HepG2 (cell line): ENCODE measurements around the gene HAND1. TPM values are rescaled to one million over a fixed set of nuclear protein-coding genes. Genes with fewer than 3 reads are reported as not detected.

ENCODE experiments used
- ATAC-seq: fragments of 200-7000 bp; cut with Tn5 transposase; 3 replicates; pipeline ENCODE4 v1.9.1; 2020; ENCODE audit warnings: mild to moderate bottlenecking, moderate library complexity
- BruUV-seq: library from RNA; stranded (reverse); fragments of 400-500 nt; replicated peaks from 2 replicates; lab custom pipeline; 2021; lab: Mats Ljungman, UMichigan
- CTCF ChIA-PET: fragments of 300-600 bp; formaldehyde crosslinking; extraction: SDS; loops from one replicate; lab custom pipeline; 2021; ENCODE audit warnings: low total read pairs, inconsistent platforms, low intra/inter-chr PET ratio; lab: Yijun Ruan, JAX
- POLR2A ChIA-PET: fragments of 350-600 bp; sonication (Branson Sonifier 250); formaldehyde crosslinking; loops from one replicate; lab custom pipeline; 2020; ENCODE audit warnings: antibody characterized with exemption, inconsistent platforms; lab: Yijun Ruan, JAX
- DNase-seq: peaks from one replicate; pipeline ENCODE4 v3.0.0-alpha.2; 2015; ENCODE audit warnings: low spot score
- FAIRE-seq: peaks from 3 replicates; lab custom pipeline; 2011; peaks lifted over from hg19 to GRCh38; lab: Jason Lieb, UNC
- H2AFZ ChIP-seq: one replicate; pipeline ENCODE4 v1.6.1; 2011; ENCODE audit warnings: low read length, inconsistent platforms
- H3K27ac ChIP-seq: fragments of 300-600 bp; 3 replicates; pipeline ENCODE4 v1.8.0; 2011; ENCODE audit warnings: mixed run types, mild to moderate bottlenecking, mixed read lengths, low read length, inconsistent platforms; ENCODE audit not compliant: insufficient read depth; ENCODE audit errors: extremely low read length
- H3K27me3 ChIP-seq, 2 experiments: fragments of 200-600 bp in 1 of 2; 2 replicates in 1 of 2; 3 replicates in 1 of 2; pipeline versions ENCODE4 v1.6.0 to v1.8.0; 2011; ENCODE audit warnings: low read length in 2 of 2, mild to moderate bottlenecking in 2 of 2, moderate library complexity in 2 of 2, inconsistent platforms in 1 of 2; ENCODE audit not compliant: insufficient read depth in 2 of 2, control insufficient read depth in 1 of 2
- H3K36me3 ChIP-seq, 2 experiments: fragments of 200-600 bp in 1 of 2; replicated peaks in 1 of 2; 2 replicates in 1 of 2; 3 replicates in 1 of 2; pipeline versions ENCODE4 v1.5.1 to v1.8.0; 2011; ENCODE audit warnings: low read length in 2 of 2, inconsistent platforms in 1 of 2; ENCODE audit not compliant: insufficient read depth in 2 of 2, control insufficient read depth in 1 of 2
- H3K4me1 ChIP-seq: 2 replicates; pipeline ENCODE4 v1.5.1; 2012; ENCODE audit warnings: low read length, inconsistent platforms; ENCODE audit not compliant: insufficient read depth
- H3K4me2 ChIP-seq: 2 replicates; pipeline ENCODE4 v1.6.0; 2011; ENCODE audit warnings: low read depth, low read length, inconsistent platforms
- H3K4me3 ChIP-seq, 3 experiments: fragments of 200-600 bp in 1 of 3; sonication (generic), shearing (Covaris generic) in 1 of 3; replicated peaks in 1 of 3; 2 replicates each; pipeline ENCODE4 v1.5.1; 2011 to 2016; ENCODE audit warnings: low read length in 3 of 3, inconsistent platforms in 2 of 3, low read depth in 2 of 3, mild to moderate bottlenecking in 2 of 3, control low read depth in 1 of 3, mixed read lengths in 1 of 3; ENCODE audit not compliant: insufficient read depth in 1 of 3
- H3K79me2 ChIP-seq: one replicate; pipeline ENCODE4 v1.6.1; 2011; ENCODE audit warnings: low read length, inconsistent platforms; ENCODE audit not compliant: insufficient read depth
- H3K9ac ChIP-seq: 2 replicates; pipeline ENCODE4 v1.6.0; 2011; ENCODE audit warnings: mild to moderate bottlenecking, low read depth, low read length, inconsistent platforms; ENCODE audit not compliant: insufficient read depth
- H3K9me3 ChIP-seq: 2 replicates; pipeline ENCODE4 v1.5.1; 2012; ENCODE audit warnings: mild to moderate bottlenecking, low read length
- H4K20me1 ChIP-seq: 2 replicates; pipeline ENCODE4 v1.6.0; 2011; ENCODE audit warnings: inconsistent platforms, mild to moderate bottlenecking, low read length, moderate library complexity; ENCODE audit not compliant: insufficient read depth
- CHD2 ChIP-seq: IDR thresholded peaks from 2 replicates; pipeline ENCODE4 v1.6.1; 2011; ENCODE audit warnings: low read depth, low read length, improper control_type of control experiment
- NFE2L2 ChIP-seq: fragments of 150-350 bp; IDR thresholded peaks from 2 replicates; pipeline ENCODE4 v1.6.1; 2014; ENCODE audit warnings: low read length
- PCBP2 ChIP-seq: fragments of 200-400 bp; formaldehyde crosslinking; optimal IDR thresholded peaks from 2 replicates; pipeline ENCODE3; 2018; ENCODE audit warnings: low read length, low read depth; ENCODE audit not compliant: poor library complexity, severe bottlenecking
- SIX4 ChIP-seq: sonication (generic); formaldehyde crosslinking; IDR thresholded peaks from 2 replicates; pipeline ENCODE4 v1.4.0; 2020; ENCODE audit warnings: missing genetic modification reagents
- STAG1 ChIP-seq: sonication (generic); formaldehyde crosslinking; IDR thresholded peaks from 2 replicates; pipeline ENCODE4 v1.4.0; 2020; ENCODE audit warnings: missing genetic modification reagents
- ZFY ChIP-seq: sonication (generic); formaldehyde crosslinking; IDR thresholded peaks from 2 replicates; pipeline ENCODE4 v1.4.0; 2020; ENCODE audit warnings: missing genetic modification reagents
- ZNF629 ChIP-seq: sonication (generic); formaldehyde crosslinking; conservative IDR thresholded peaks from 2 replicates; pipeline ENCODE4 v1.5.0; 2020; ENCODE audit warnings: missing genetic modification reagents
- ZSCAN12 ChIP-seq: sonication (generic); formaldehyde crosslinking; IDR thresholded peaks from 2 replicates; pipeline ENCODE4 v1.9.0; 2021; ENCODE audit warnings: mild to moderate bottlenecking, missing genetic modification reagents
- WGBS: methylation state at CpG from one replicate; pipeline ENCODE4 v1.1.6; 2017; ENCODE audit warnings: low lambda C conversion rate; 5-methylcytosine and 5-hydroxymethylcytosine counted together
- in situ Hi-C: cut with HindIII; loops from 2 replicates; pipeline ENCODE4 v1.10.0; 2017; ENCODE audit warnings: low pct_unique_long_range_greater_than_20kb; ENCODE audit not compliant: extremely low pct_ligation_motif_present
- intact Hi-C: fragments of 100-400 bp; cut with micrococcal nuclease; formaldehyde crosslinking; loops from one replicate; pipeline ENCODE4 v1.10.0; 2022; ENCODE audit not compliant: unreplicated experiment
- polyA plus RNA-seq, 8 experiments: library from polyadenylated mRNA; depleted of rRNA in 3 of 8; stranded (reverse) in 7 of 8; unstranded in 1 of 8; fragments of >200 nt; fragmentation: Illumina TruSeq in 4 of 8; extraction: Trizol in 4 of 8; gene quantifications; 2 replicates each; pipeline versions ENCODE4 v1.2.1 to v1.2.3, GENCODE V29; 2011 to 2016; ENCODE audit warnings: low read depth in 4 of 8, missing spikeins in 1 of 8, mixed read lengths in 1 of 8; ENCODE audit not compliant: insufficient read depth in 1 of 8
- total RNA-seq, 5 experiments: library from RNA; depleted of rRNA; stranded (reverse); fragments of >200 nt; fragmentation: Illumina TruSeq; extraction: Trizol; gene quantifications; 2 replicates each; pipeline ENCODE4 v1.2.3, GENCODE V29; 2016; ENCODE audit warnings: low read depth in 1 of 5

HAND1 gene
- total and polyA plus RNA-seq, 2 of the 13 experiments (the other 11 are each of a cell fraction or from before 2014, with no cell fraction given): not detected

GRCh38 chr5:154467655-154468354 is 10.2 kb downstream of the HAND1 start (continued):
- TF ChIP-seq ZNF629 (CRISPR knock-in tag) (no peak), NFE2L2 (no peak), CHD2 (no peak), PCBP2 (no peak), ZFY (peak; percentile 40; the same call in 1 of the 2 replicates), STAG1 (peak; percentile 80), ZSCAN12 (CRISPR knock-in tag) (no peak)

GRCh38 chr5:154466671-154467070 is 11.4 kb downstream of the HAND1 start:
- ChIA-PET CTCF (interaction anchor here (2.6 kb wide), 1 partner anchor 143 kb away, joined by 32 read pairs; no protein-coding TSS in a partner anchor), POLR2A (interaction anchor here (1.6 kb wide), 1 partner anchor 18 kb away, joined by 5 read pairs; no protein-coding TSS in a partner anchor)
- Histone ChIP-seq H3K27ac (no peak overlapping the region), H2AFZ (no peak overlapping the region), H3K4me1 (peaks cover 54% of the 10 kb centered on the region), H3K9me3 (no peaks in the 10 kb centered on the region), H3K4me3 (no peak overlapping the region), H3K79me2 (no peaks in the 10 kb centered on the region), H4K20me1 (no peaks in the 10 kb centered on the region)
- no peak for FAIRE-seq
- TF ChIP-seq SIX4 (CRISPR knock-in tag): no peak
- TF ChIP-seq, all 625 proteins: peak for 0
- no TSS peak for BruUV-seq
- peaks cover 0 to 17% of the 10 kb centered on the region in 2 experiments; a peak in 4 of 5 replicates for H3K27me3 ChIP-seq
- H3K9ac ChIP-seq: no peak overlapping the region
- ATAC-seq (peak; percentile 17; the same call in 1 of the 3 replicates), DNase-seq (no peak)
- 41% methylated on average over 5 of the region's 5 CpGs for WGBS
- no peaks in the 10 kb centered on the region for H3K36me3 ChIP-seq
- intact Hi-C loops (loop anchor here (1.0 to 5.0 kb wide), 3 partner anchors 44 to 394 kb away; no protein-coding TSS in a partner anchor), in situ Hi-C loops (loop anchor here (5.0 kb wide), 1 partner anchor 141 kb away; no protein-coding TSS in a partner anchor)
- no peak overlapping the region for H3K4me2 ChIP-seq
